Measurements from ENCODE around the gene ATG4B.
"Not testable (repeated sequence)": the region's sequence is repeated elsewhere in the genome, so short reads cannot be mapped to it uniquely, and the experiment has no call there.

Gene ATG4B

GRCh38 chr2:241637018-241637794 is at the start of gene ATG4B, which contains the start of gene THAP4:
Gene ATG4B (plus strand): TSS chr2:241637693. CDS start chr2:241637715, 22 bp downstream.
Gene THAP4 (minus strand): TSS chr2:241637158. CDS start chr2:241637017, 141 bp downstream.
- DNase-seq, result peak; percentile 68 to 78

- DNase-seq, result not testable (repeated sequence)
Measured at GRCh38 chr2:241589863-241590262, 47.6 kb upstream of the ATG4B start.

- not testable (repeated sequence) for DNase-seq
Measured at GRCh38 chr2:241590496-241591455, 46.7 kb upstream of the ATG4B start.

- DNase-seq, result no peak
Measured at GRCh38 chr2:241592126-241592845, 45.2 kb upstream of the ATG4B start.

GRCh38 chr2:241593271-241593670 is 44.2 kb upstream of the ATG4B start:
- DNase-seq, result no peak

GRCh38 chr2:241595600-241596140 is 41.8 kb upstream of the ATG4B start:
- no peak for DNase-seq

- no peak for DNase-seq
Measured at GRCh38 chr2:241597561-241597960, 39.9 kb upstream of the ATG4B start.

- DNase-seq, result no peak
Measured at GRCh38 chr2:241598061-241598460, 39.4 kb upstream of the ATG4B start.

- peak in 1 of 2 donors; percentile 15 for DNase-seq
Measured at GRCh38 chr2:241598487-241598886, 39.0 kb upstream of the ATG4B start.

- DNase-seq, result no peak
Measured at GRCh38 chr2:241599615-241600014, 37.9 kb upstream of the ATG4B start.

GRCh38 chr2:241601841-241602240 is 35.7 kb upstream of the ATG4B start:
- no peak for DNase-seq

GRCh38 chr2:241602720-241603119 is 34.8 kb upstream of the ATG4B start:
- DNase-seq, result no peak

GRCh38 chr2:241603686-241604085 is 33.8 kb upstream of the ATG4B start:
- DNase-seq, result no peak

GRCh38 chr2:241606186-241606585 is 31.3 kb upstream of the ATG4B start:
- no peak for DNase-seq

- no peak for DNase-seq
Measured at GRCh38 chr2:241607162-241607885, 30.2 kb upstream of the ATG4B start.

GRCh38 chr2:241608881-241609280 is 28.6 kb upstream of the ATG4B start:
- DNase-seq, result no peak

- peak; percentile 91 to 92 for DNase-seq
Measured at GRCh38 chr2:241609859-241610793, 27.4 kb upstream of the ATG4B start.

- no peak for DNase-seq
Measured at GRCh38 chr2:241611062-241611461, 26.4 kb upstream of the ATG4B start.

- no peak for DNase-seq
Measured at GRCh38 chr2:241612156-241613016, 25.1 kb upstream of the ATG4B start.
